ENCODE results near the gene NOBOX.
"Not testable (repeated sequence)": the region's sequence is repeated elsewhere in the genome, so short reads cannot be mapped to it uniquely, and the experiment has no call there.

The NOBOX gene

DNA sequence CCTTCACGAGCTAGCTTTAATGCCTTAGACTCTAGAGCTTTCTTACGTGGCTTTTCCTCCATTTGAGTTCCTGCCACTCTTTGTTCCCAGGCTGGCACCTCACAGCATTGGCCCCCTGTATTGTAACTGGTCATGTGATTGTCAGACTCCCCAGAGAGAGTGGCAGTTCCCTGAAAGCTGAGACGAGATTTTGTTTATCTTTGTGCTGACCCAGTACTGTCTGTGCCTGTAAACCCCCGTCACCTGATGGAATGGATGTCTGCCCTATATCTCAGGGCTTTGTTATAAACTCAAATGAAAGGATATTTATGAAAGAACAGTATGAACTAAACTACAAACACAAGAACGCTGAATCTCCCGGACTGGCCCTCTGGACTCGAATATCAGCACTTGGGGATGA lies 13.0 kb downstream of the NOBOX start:
- no peak for DNase-seq

DNA sequence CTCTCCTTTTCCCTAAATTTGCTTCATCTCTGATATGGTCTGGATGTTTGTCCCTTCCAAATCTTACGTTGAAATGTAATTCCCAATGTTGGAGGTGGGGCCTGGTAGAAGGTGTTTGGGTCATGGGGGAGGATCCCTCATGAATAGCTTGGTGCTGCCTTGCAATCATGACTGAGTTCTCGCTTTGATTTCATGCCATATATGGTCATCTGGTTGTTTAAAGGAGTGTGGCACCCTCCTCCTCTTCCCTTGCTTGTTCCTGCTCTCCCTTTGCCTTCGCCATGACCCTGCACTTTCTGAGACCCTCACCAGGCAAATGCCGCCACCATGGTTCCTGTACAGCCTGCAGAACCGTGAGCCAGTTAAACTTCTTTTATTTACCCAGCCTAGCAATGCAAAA lies 14.5 kb downstream of the NOBOX start:
- no peak for DNase-seq

GRCh38 chr7:144386741-144387140 lies 16.8 kb downstream of the NOBOX start:
- DNase-seq = no peak

GRCh38 chr7:144384555-144385245 lies 18.8 kb downstream of the NOBOX start:
- no peak for DNase-seq

- DNase-seq = no peak
These were observed 19.4 kb downstream of the NOBOX start for GRCh38 chr7:144384071-144384470.

- DNase-seq = no peak
These were observed 23.6 kb downstream of the NOBOX start for GRCh38 chr7:144379776-144380384.

- DNase-seq = no peak
These were observed 24.8 kb downstream of the NOBOX start for GRCh38 chr7:144378651-144379050.

DNA sequence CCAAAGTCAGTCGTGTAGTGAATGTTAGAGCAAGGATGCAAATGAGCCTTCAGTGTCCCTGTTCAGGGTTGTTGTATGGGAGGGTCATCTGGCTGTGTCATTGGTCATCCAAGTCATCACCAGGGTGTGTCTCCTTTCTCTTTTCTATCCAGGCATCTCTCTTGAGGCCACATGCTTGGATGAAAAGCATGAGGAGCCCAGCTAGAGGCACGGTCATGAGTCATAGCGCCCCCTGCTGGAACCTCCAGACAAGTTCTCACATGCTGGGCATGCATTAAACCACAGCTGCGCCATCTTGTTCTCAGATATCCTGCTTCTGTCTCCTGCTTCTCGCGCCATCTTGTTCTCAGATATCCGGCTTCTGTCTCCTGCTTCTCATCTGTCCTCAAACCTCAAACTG lies 34.3 kb downstream of the NOBOX start:
- DNase-seq = not testable (repeated sequence)

GRCh38 chr7:144367250-144367649 lies 36.2 kb downstream of the NOBOX start:
- DNase-seq = not testable (repeated sequence)

DNA sequence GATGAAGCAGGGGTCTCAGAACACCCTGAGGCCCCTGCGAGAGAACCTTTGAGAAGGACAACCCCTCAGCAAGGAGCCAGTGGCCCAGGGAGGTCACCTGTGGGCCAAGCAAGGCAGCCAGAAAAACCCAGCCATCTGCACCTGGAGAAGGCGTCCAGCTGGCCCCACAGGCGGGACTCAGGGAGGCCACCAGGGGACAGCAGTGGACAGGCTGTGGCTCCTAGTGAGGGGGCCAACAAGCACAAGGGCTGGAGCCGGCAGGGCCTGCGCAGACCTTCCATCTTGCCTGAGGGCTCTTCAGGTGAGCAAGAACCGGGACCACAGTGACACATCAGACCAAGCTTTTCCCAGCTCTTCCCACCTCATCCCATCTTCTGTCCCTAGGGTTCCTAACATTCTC lies 38.0 kb downstream of the NOBOX start:
- DNase-seq = not testable (repeated sequence)

- not testable (repeated sequence) for DNase-seq
These were observed 41.4 kb downstream of the NOBOX start for GRCh38 chr7:144362061-144362460.

- not testable (repeated sequence) for DNase-seq
These were observed 46.6 kb downstream of the NOBOX start for GRCh38 chr7:144356860-144357259.

- not testable (repeated sequence) for DNase-seq
These were observed 47.3 kb downstream of the NOBOX start for GRCh38 chr7:144356185-144356584.

DNA sequence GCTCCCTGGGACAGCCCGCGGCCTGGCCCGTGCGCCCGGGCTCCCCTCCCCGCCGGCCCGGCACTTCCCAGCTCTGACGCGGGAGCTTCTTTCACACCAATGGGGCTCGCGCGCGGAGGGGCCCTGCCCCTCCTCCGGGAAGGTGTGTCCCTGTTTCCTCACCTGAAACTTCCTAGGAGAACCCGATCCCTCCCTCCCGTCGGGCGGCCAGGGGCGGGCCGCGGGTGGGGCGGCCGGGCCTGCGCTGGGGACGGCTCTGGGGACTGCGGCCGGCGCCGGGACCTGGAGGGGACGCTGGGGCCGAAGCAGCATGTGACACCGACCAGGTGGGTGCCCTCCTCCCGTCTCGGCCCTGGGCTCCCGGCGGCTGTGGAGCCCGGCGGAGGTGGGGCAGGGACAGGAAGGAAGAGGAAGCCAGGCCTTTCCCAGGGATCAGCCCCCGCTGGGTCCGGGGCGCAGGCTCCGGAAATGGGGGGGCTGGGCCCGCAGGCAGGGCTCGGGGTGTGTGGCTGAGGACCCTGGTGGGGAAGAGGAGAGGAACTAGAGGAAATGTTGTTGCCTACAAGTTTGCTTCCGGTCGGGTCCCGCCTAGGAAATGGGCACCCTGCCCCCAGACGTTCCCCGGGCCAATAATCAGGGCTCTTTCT lies 48.2 kb downstream of the NOBOX start, which contains the start of gene ARHGEF5:
Gene ARHGEF5, plus strand, starts transcription at position 227 of the 647 bp plus-strand sequence. CDS start 7,268 bp downstream, outside the sequence.
- DNase-seq = not testable (repeated sequence)

DNA sequence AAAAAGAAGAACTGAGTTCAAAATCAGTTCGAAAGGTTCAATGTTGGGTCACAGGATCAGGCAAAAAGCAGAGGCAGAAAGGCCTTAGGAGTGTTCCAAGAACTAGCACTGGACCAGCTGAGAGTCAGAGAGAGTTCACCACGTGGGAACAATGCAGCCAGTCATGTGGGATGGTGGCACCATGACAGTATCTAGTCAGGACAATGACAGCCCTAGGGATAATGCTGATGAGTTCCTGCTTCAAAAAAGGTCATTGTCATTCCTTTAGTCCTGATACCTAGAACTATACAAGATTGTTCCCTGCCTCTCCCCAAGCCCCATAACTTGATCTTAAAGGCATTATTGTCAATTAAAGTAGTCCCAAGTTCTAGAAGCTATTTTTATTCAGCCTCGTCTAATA lies 51.8 kb downstream of the NOBOX start:
- DNase-seq = not testable (repeated sequence)

DNA sequence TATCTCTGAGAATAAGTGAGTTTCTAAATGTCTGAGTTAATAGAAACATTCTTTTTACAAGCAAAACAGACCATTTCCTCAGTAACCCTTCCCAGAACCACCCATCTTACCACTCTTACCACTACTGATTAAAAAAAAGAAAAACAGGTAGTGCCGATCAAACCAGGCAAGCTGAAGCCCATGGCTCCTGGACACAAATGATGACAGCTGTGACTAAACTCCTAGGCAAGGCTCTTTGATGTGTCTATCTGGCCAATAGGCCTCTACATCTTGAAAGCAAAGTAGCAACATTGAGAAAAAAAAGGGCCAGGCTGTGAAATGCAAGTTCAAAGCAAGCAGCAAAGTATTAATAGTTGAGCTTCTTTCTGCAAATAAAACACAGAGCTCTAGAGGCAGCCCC lies 54.9 kb downstream of the NOBOX start:
- DNase-seq = not testable (repeated sequence)

All from NCI-H146 (cell line).